Hepatocyte (in vitro differentiated cells): ENCODE measurements around the gene NEDD4L.

ENCODE experiments used
- EZH2 ChIP-seq: fragments of 200-600 bp; sonication (generic); IDR thresholded peaks from 2 replicates; pipeline ENCODE4 v1.6.1; 2016; ENCODE audit warnings: antibody characterized with exemption, mild to moderate bottlenecking, borderline replicate concordance
- EZH2phosphoT487 ChIP-seq: fragments of 200-600 bp; sonication (generic); IDR thresholded peaks from one replicate; pipeline ENCODE4 v1.6.1; 2018; ENCODE audit warnings: antibody characterized with exemption, mild to moderate bottlenecking, low read depth, moderate library complexity; ENCODE audit not compliant: unreplicated experiment, severe bottlenecking
- TF ChIP-seq, protein P1 (sequence below): fragments of 200-600 bp; sonication (generic); IDR thresholded peaks from 2 replicates; pipeline ENCODE4 v1.5.1; 2016; ENCODE audit warnings: antibody characterized with exemption, mild to moderate bottlenecking; ENCODE audit not compliant: poor library complexity

DNA sequence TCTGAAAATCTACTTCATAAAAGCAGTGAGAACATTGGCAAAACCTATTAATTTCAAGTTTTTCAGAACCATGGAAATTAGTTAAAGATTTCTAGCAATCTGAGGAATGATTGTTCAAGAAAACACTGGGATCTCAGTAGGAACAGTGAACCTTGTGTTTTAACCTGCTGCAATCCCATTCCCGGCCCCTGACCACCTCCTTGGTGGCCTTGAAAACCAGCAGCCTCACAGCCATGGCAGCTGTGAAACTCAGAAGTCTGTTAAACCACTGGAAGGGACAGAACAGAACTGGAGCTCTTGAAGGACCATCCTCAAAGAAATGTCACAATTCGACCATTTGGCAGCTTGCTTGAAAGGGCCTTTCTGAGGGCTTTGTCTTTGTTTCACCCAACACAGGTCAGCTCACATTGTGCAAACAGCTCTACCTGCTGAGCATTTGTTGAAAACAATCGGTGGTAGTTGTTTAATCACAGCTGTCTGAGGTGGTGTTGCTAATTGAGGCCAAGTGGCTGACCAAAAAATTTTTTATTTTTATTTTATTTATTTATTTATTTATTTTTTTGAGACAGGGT lies 25.8 kb downstream of the NEDD4L start:
- TF ChIP-seq, protein P1, sequence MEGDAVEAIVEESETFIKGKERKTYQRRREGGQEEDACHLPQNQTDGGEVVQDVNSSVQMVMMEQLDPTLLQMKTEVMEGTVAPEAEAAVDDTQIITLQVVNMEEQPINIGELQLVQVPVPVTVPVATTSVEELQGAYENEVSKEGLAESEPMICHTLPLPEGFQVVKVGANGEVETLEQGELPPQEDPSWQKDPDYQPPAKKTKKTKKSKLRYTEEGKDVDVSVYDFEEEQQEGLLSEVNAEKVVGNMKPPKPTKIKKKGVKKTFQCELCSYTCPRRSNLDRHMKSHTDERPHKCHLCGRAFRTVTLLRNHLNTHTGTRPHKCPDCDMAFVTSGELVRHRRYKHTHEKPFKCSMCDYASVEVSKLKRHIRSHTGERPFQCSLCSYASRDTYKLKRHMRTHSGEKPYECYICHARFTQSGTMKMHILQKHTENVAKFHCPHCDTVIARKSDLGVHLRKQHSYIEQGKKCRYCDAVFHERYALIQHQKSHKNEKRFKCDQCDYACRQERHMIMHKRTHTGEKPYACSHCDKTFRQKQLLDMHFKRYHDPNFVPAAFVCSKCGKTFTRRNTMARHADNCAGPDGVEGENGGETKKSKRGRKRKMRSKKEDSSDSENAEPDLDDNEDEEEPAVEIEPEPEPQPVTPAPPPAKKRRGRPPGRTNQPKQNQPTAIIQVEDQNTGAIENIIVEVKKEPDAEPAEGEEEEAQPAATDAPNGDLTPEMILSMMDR: no peak
- TF ChIP-seq EZH2phosphoT487 (no peak), EZH2 (no peak)
